Measurements from ENCODE around the gene EVC.

GRCh38 chr4:5742968-5743367 lies 32.0 kb downstream of the EVC start:
- no peak for TF ChIP-seq POLR2A (IDR thresholded peaks at IDR 0.05)
- TF ChIP-seq CTCF (IDR thresholded peaks at IDR 0.05), result no peak
